ENCODE data around the gene GRB14.

GRB14 gene

GRCh38 chr2:164456619-164457018 is 164.7 kb downstream of the GRB14 start:
- TF ChIP-seq FOXP2 (optimal IDR thresholded peaks at IDR 0.05; ENCODE audit: borderline replicate concordance, extremely low read depth, extremely low read length, insufficient read depth) (no peak), POLR2AphosphoS5 (IDR thresholded peaks at IDR 0.05; ENCODE audit: low read depth, low read length) (no peak), SIN3A (IDR thresholded peaks at IDR 0.05; ENCODE audit: borderline replicate concordance, insufficient read depth, low read length) (no peak), TAF1 (IDR thresholded peaks at IDR 0.05; ENCODE audit: borderline replicate concordance, insufficient read depth, low read length) (no peak)
- TF ChIP-seq, protein P1, sequence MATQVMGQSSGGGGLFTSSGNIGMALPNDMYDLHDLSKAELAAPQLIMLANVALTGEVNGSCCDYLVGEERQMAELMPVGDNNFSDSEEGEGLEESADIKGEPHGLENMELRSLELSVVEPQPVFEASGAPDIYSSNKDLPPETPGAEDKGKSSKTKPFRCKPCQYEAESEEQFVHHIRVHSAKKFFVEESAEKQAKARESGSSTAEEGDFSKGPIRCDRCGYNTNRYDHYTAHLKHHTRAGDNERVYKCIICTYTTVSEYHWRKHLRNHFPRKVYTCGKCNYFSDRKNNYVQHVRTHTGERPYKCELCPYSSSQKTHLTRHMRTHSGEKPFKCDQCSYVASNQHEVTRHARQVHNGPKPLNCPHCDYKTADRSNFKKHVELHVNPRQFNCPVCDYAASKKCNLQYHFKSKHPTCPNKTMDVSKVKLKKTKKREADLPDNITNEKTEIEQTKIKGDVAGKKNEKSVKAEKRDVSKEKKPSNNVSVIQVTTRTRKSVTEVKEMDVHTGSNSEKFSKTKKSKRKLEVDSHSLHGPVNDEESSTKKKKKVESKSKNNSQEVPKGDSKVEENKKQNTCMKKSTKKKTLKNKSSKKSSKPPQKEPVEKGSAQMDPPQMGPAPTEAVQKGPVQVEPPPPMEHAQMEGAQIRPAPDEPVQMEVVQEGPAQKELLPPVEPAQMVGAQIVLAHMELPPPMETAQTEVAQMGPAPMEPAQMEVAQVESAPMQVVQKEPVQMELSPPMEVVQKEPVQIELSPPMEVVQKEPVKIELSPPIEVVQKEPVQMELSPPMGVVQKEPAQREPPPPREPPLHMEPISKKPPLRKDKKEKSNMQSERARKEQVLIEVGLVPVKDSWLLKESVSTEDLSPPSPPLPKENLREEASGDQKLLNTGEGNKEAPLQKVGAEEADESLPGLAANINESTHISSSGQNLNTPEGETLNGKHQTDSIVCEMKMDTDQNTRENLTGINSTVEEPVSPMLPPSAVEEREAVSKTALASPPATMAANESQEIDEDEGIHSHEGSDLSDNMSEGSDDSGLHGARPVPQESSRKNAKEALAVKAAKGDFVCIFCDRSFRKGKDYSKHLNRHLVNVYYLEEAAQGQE (IDR thresholded peaks at IDR 0.05; ENCODE audit: insufficient read depth in 1 of 2, low read depth in 2 of 2, low read length in 2 of 2), result no peak

DNA sequence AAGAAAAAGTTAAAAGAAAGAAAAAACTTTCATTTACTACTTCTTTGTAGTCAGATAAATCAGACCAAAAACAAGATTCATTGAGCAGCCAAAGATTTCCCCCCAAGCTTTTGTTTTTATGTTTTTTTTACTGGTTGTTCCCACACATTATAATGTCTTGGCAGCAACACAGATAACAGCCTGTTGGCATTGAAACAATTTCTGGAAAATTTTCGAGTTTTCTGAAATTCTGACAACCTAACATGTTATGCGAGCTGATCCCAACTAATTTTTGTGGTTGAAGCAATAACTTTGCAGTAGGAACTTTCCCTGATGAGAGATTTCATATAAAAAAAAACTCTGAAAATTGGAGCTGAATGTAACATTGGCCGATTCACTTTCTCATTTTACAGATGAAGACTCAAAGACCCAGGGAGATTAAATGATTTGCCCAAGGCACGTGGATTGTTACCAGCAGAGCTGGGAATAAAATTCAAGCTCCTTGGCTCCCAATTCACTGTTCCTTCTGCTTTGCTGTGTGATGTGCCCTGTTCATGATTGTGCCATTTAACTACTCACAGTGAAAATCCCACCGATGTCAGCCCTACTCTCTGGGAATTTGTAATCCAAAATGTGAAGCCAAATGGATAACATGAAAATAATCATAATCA is 167.5 kb downstream of the GRB14 start:
- TF ChIP-seq POLR2AphosphoS5 (IDR thresholded peaks at IDR 0.05; ENCODE audit: low read depth, low read length) (no peak), SIN3A (IDR thresholded peaks at IDR 0.05; ENCODE audit: borderline replicate concordance, insufficient read depth, low read length) (no peak), FOXP2 (optimal IDR thresholded peaks at IDR 0.05; ENCODE audit: borderline replicate concordance, extremely low read depth, extremely low read length, insufficient read depth) (no peak), TAF1 (IDR thresholded peaks at IDR 0.05; ENCODE audit: borderline replicate concordance, insufficient read depth, low read length) (no peak)
- TF ChIP-seq, protein P1 (IDR thresholded peaks at IDR 0.05; ENCODE audit: insufficient read depth in 1 of 2, low read depth in 2 of 2, low read length in 2 of 2), result no peak

GRCh38 chr2:164450278-164450677 is 171.0 kb downstream of the GRB14 start:
- TF ChIP-seq, protein P1 (IDR thresholded peaks at IDR 0.05; ENCODE audit: insufficient read depth in 1 of 2, low read depth in 2 of 2, low read length in 2 of 2), result no peak
- TF ChIP-seq TAF1 (IDR thresholded peaks at IDR 0.05; ENCODE audit: borderline replicate concordance, insufficient read depth, low read length), result no peak
- TF ChIP-seq POLR2AphosphoS5 (IDR thresholded peaks at IDR 0.05; ENCODE audit: low read depth, low read length), result no peak
- TF ChIP-seq FOXP2 (optimal IDR thresholded peaks at IDR 0.05; ENCODE audit: borderline replicate concordance, extremely low read depth, extremely low read length, insufficient read depth), result no peak
- no peak for TF ChIP-seq SIN3A (IDR thresholded peaks at IDR 0.05; ENCODE audit: borderline replicate concordance, insufficient read depth, low read length)

- TF ChIP-seq, protein P1 (IDR thresholded peaks at IDR 0.05; ENCODE audit: insufficient read depth in 1 of 2, low read depth in 2 of 2, low read length in 2 of 2), result no peak
- TF ChIP-seq SIN3A (IDR thresholded peaks at IDR 0.05; ENCODE audit: borderline replicate concordance, insufficient read depth, low read length) (no peak), POLR2AphosphoS5 (IDR thresholded peaks at IDR 0.05; ENCODE audit: low read depth, low read length) (no peak), TAF1 (IDR thresholded peaks at IDR 0.05; ENCODE audit: borderline replicate concordance, insufficient read depth, low read length) (no peak), FOXP2 (optimal IDR thresholded peaks at IDR 0.05; ENCODE audit: borderline replicate concordance, extremely low read depth, extremely low read length, insufficient read depth) (no peak)
These were observed 171.6 kb downstream of the GRB14 start for GRCh38 chr2:164449706-164450105.
